Aorta (tissue), 5 donors: ENCODE data around the gene LENG9. TPM values are rescaled to one million over a fixed set of nuclear protein-coding genes. Genes with fewer than 3 reads are reported as not detected.

Experiments used
- ATAC-seq: fragments of 200-7000 bp; cut with Tn5 transposase; one replicate; pipeline ENCODE4 v1.9.1; 2022; ENCODE audit warnings: moderate library complexity; ENCODE audit not compliant: low FRiP score
- DNase-seq, 2 donors: peaks; one replicate each; pipeline ENCODE4 v3.0.0-alpha.2; 2020
- H3K27ac ChIP-seq, 2 donors: one replicate each; pipeline ENCODE4 v1.5.1; 2013; ENCODE audit warnings: low read length in 2 of 2, mild to moderate bottlenecking in 2 of 2, moderate library complexity in 2 of 2, control low read depth in 1 of 2, inconsistent platforms in 1 of 2, low read depth in 1 of 2
- H3K27me3 ChIP-seq, 2 donors: one replicate each; pipeline ENCODE4 v1.6.1; 2013; ENCODE audit warnings: control low read depth in 1 of 2, low read length in 1 of 2, mild to moderate bottlenecking in 1 of 2, moderate library complexity in 1 of 2; ENCODE audit not compliant: insufficient read depth in 2 of 2, control insufficient read depth in 1 of 2
- H3K36me3 ChIP-seq, 2 donors: one replicate each; pipeline ENCODE4 v1.6.1; 2013; ENCODE audit warnings: control low read depth in 1 of 2, low read length in 1 of 2, mild to moderate bottlenecking in 1 of 2; ENCODE audit not compliant: insufficient read depth in 2 of 2, control insufficient read depth in 1 of 2
- H3K4me1 ChIP-seq, 2 donors: one replicate each; pipeline ENCODE4 v1.6.1; 2013; ENCODE audit warnings: low read length in 2 of 2, control low read depth in 1 of 2, mild to moderate bottlenecking in 1 of 2, moderate library complexity in 1 of 2; ENCODE audit not compliant: insufficient read depth in 2 of 2, control insufficient read depth in 1 of 2
- H3K4me3 ChIP-seq, 2 donors: one replicate each; pipeline ENCODE4 v1.5.1; 2013; ENCODE audit warnings: low read length in 2 of 2, control low read depth in 1 of 2, mild to moderate bottlenecking in 1 of 2
- H3K9me3 ChIP-seq: one replicate; pipeline ENCODE4 v1.6.1; 2013; ENCODE audit warnings: mild to moderate bottlenecking, low read length; ENCODE audit not compliant: control insufficient read depth
- WGBS, 2 donors: extraction: QIAGEN DNeasy Blood & Tissue Kit; methylation state at CpG; one replicate each; pipeline ENCODE4 v1.1.7; 2013; 5-methylcytosine and 5-hydroxymethylcytosine counted together
- intact Hi-C, 2 donors: fragments of 100-400 bp; cut with DNase I; formaldehyde crosslinking; loops; one replicate each; pipeline versions ENCODE4 v1.14.2 to v1.15.0; 2022
- polyA plus RNA-seq, 2 donors: library from polyadenylated mRNA; stranded (reverse); fragments of 200-250 nt; gene quantifications; one replicate each; pipeline ENCODE4 v1.2.3, GENCODE V29; 2013
- total RNA-seq, 2 donors: library from RNA; stranded (reverse); fragmentation: NEBNext Ultra II Directional; extraction: Animal tissue kit (Norgen Biotek cat#: 25700); gene quantifications; one replicate each; pipeline ENCODE4 v1.2.1, GENCODE V29; 2021
- donor health status: healthy with polysubstance abuse.
- donor health status: Bipolar disorder and iron deficiency.
- donor health status: DM: no; HTN: no; CAD: no.
- donor health status: DM: no; HTN: no; CAD: no.
- donor health status: DM: yes; HTN: yes; CAD: no.

Gene LENG9
- total and polyA plus RNA-seq, 4 donors: 2.1 to 7.4 (median 6.0) TPM

DNA sequence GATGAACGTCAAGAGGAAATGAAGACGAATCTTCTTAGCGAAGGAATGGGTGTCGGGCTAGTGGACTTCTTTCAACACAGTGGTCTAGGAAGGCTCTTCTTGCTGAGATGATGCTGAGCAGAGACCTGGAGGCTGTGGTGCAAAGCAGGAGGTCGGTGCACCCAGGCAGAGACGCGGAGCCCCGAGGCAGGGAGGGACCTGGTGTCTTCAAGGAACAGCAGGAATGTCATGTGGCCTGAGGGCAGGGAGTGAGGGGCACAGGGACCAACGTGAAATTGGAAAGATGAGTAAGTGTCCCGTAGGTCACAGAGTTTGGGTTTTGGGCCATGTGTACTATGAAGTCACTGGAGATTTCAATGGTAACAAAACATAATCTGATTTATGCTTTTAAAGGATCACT is 20.9 kb upstream of the LENG9 start:
- intact Hi-C loops: loop anchor here in 1 of 2 donors (5.0 kb wide), 1 partner anchor 188 kb away; no protein-coding TSS in a partner anchor
- Histone ChIP-seq H3K27ac (no peak overlapping the region), H3K4me3 (no peak overlapping the region), H3K36me3 (no peaks in the 10 kb centered on the region), H3K9me3 (no peaks in the 10 kb centered on the region), H3K4me1 (no peaks in the 10 kb centered on the region), H3K27me3 (peaks cover 0 to 3% of the 10 kb centered on the region in 2 donors)
- DNase-seq: peak in 1 of 2 donors; percentile 53
- ATAC-seq: no peak
- WGBS, 2 donors: 71 to 75% methylated on average over 10 of the region's 10 CpGs

DNA sequence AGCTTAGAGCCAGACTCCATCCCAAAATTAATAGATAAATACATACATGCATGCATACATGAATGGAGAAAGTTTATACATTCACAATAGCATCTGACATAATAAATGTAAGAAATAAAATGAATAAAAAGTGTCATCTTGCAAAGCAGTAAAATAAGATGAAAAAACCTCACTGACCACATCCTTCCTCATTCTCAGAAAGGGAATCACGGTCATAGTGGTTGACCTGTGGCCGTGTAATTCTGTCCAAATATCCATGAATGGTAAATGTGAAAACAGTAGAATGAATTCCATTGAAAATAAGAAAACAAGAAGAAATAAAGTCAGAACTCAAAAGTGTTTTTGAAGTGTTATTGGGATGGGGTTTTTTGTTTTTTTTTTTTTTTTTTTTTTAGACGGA is 19.3 kb upstream of the LENG9 start:
- H3K4me1 ChIP-seq: no peaks in the 10 kb centered on the region
- DNase-seq: no peak
- H3K27ac ChIP-seq: no peak overlapping the region
- no peak overlapping the region for H3K4me3 ChIP-seq
- intact Hi-C loops: loop anchor here in 1 of 2 donors (5.0 kb wide), 1 partner anchor 189 kb away; no protein-coding TSS in a partner anchor
- WGBS, 2 donors: 63 to 74% methylated on average over 3 of the region's 3 CpGs
- peaks cover 0 to 3% of the 10 kb centered on the region in 2 donors for H3K27me3 ChIP-seq
- no peaks in the 10 kb centered on the region for H3K9me3 ChIP-seq
- no peak for ATAC-seq
- H3K36me3 ChIP-seq: no peaks in the 10 kb centered on the region

DNA sequence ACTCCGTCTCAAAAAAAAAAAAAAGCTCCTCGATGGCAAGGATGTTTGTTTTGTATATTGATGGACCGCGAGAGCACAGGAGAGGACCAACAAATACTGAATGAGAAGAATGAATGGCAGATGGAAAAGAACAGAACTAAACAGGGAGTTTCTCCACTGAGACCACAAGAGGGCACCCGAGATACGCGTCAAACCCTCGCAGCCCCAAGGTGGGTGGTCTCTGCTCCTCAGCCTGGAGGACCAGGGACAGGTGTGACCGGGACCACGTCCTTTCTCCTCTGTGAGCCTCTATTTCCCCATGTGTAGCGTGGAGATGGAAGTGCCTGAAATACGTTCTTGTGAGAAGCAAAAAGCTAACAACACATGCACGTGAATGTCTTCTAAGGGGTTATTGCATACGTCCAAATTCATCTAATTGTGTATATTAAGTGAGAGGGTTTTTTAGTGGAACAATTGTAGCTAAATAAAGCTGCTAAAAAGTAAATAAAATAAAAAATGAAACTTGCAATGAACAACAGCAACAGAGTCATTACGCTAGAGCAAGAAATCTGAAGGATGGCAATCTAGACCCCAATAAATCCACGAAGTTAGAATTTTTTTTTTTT is 17.9 kb upstream of the LENG9 start:
- Histone ChIP-seq H3K4me1 (no peaks in the 10 kb centered on the region), H3K4me3 (no peak overlapping the region), H3K27ac (no peak overlapping the region), H3K9me3 (no peaks in the 10 kb centered on the region), H3K36me3 (no peaks in the 10 kb centered on the region), H3K27me3 (peaks cover 0 to 3% of the 10 kb centered on the region in 2 donors)
- intact Hi-C loops: loop anchor here in 1 of 2 donors (5.0 kb wide), 1 partner anchor 191 kb away; no protein-coding TSS in a partner anchor
- ATAC-seq: no peak
- WGBS, 2 donors: 11 to 12% methylated on average over 16 of the region's 16 CpGs
- peak in 1 of 2 donors; percentile 69 for DNase-seq

DNA sequence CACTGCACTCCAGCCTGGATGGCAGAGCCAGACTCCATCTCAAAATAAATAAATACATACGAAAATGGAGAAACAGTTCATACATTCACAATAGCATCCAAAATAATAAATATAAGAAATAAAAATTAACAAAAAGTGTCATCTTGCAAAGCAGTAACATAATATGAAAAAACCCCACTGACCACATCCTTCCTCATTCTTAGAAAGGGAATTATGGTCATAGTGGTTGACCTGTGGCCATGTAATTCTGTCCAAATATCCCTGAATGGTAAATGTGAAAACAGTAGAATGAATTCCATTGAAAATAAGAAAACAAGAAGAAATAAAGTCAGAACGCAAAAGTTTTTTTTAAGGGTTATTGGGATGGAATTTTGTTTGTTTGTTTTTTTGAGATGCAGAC is 16.5 kb upstream of the LENG9 start:
- H3K27ac ChIP-seq: no peak overlapping the region
- H3K36me3 ChIP-seq: no peaks in the 10 kb centered on the region
- no peaks in the 10 kb centered on the region for H3K4me1 ChIP-seq
- H3K27me3 ChIP-seq: peaks cover 0 to 3% of the 10 kb centered on the region in 2 donors
- no peaks in the 10 kb centered on the region for H3K9me3 ChIP-seq
- no peak for ATAC-seq
- intact Hi-C loops: loop anchor here in 1 of 2 donors (5.0 kb wide), 1 partner anchor 192 kb away; no protein-coding TSS in a partner anchor
- DNase-seq: no peak
- no peak overlapping the region for H3K4me3 ChIP-seq
- 71 to 73% methylated on average over 2 of the region's 2 CpGs for WGBS, 2 donors

DNA sequence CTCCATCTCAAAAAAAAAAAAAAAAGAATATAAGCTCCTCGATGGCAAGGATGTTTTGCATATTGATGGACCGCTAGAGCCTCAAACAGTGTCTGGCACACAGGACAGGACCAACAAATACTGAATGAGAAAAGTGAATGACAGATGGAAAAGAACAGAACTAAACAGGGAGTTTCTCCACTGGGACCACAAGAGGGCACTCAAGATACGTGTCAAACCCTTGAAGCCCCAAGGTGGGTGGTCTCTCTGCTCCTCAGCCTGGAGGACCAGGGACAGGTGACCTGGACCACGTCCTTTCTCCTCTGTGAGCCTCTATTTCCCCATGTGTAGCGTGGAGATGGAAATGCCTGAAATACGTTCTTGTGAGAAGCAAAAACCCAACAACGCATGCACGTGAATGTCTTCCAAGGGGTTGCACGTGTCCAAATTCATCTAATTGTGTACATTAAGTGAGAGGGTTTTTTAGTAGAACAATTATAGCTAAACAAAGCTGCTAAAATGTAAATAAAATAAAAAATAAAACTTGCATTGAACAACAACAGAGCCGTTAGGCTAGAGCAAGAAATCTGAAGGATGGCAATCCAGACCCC is 15.2 kb upstream of the LENG9 start:
- DNase-seq (peak in 1 of 2 donors; percentile 41), ATAC-seq (no peak)
- WGBS, 2 donors: 14 to 15% methylated on average over 10 of the region's 10 CpGs
- Histone ChIP-seq H3K9me3 (no peaks in the 10 kb centered on the region), H3K27ac (no peak overlapping the region), H3K36me3 (no peaks in the 10 kb centered on the region), H3K27me3 (no peaks in the 10 kb centered on the region), H3K4me1 (no peaks in the 10 kb centered on the region), H3K4me3 (no peak overlapping the region)
- intact Hi-C loops: loop anchor here in 1 of 2 donors (5.0 kb wide), 1 partner anchor 41 kb away; no protein-coding TSS in a partner anchor

DNA sequence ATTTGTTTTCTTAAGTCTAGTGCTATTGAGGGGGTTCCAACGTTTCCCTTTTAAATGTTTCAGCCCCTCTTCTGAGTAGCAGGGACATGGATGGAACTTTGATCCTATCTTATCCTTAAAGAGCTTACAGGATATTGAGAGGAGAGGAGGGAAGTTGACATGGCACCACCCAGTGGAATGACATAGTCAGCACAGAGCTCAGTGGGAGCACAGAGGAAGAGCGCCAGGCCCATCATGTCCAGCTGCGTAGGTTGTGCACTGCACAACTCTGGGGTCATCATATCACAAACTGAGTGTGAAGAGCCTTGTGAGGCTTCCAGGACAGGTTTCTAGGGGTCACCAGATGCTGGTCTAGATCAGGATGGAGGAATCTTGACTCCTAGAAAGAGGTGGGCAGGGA is 14.1 kb upstream of the LENG9 start:
- WGBS, 2 donors: 59 to 65% methylated on average over 3 of the region's 3 CpGs
- no peak for DNase-seq
- Histone ChIP-seq H3K27me3 (no peaks in the 10 kb centered on the region), H3K9me3 (no peaks in the 10 kb centered on the region), H3K27ac (no peak overlapping the region), H3K4me3 (no peak overlapping the region), H3K4me1 (no peaks in the 10 kb centered on the region), H3K36me3 (no peaks in the 10 kb centered on the region)
- no peak for ATAC-seq
- intact Hi-C loops: loop anchor here in 1 of 2 donors (5.0 kb wide), 1 partner anchor 40 kb away; no protein-coding TSS in a partner anchor

DNA sequence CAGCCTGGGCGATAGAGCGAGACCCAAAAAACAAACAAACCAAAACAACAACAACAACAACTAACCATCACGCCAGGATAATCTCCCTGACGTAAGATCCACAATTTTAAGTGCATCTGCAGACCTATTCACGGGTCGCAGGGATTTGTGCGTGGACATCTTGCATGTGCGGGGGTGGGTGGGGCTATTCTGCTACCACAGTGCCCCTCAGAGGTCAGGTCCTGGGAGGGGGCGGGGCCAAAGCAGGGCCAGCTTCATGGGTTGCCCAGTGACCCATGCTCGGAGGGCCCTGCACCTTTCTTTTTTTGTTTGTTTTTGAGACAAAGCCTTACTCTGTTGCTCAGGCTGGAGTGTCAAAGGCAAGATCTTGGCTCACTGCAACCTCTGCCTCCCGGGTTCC is 12.1 kb upstream of the LENG9 start:
- DNase-seq (no peak), ATAC-seq (no peak)
- no peak overlapping the region for H3K27ac ChIP-seq
- 86 to 87% methylated on average over 11 of the region's 11 CpGs for WGBS, 2 donors
- intact Hi-C loops: loop anchor here in 1 of 2 donors (5.0 kb wide), 1 partner anchor 38 kb away; no protein-coding TSS in a partner anchor
- no peaks in the 10 kb centered on the region for H3K27me3 ChIP-seq
- no peaks in the 10 kb centered on the region for H3K9me3 ChIP-seq
- no peak overlapping the region for H3K4me3 ChIP-seq
- no peaks in the 10 kb centered on the region for H3K36me3 ChIP-seq
- H3K4me1 ChIP-seq: no peaks in the 10 kb centered on the region

DNA sequence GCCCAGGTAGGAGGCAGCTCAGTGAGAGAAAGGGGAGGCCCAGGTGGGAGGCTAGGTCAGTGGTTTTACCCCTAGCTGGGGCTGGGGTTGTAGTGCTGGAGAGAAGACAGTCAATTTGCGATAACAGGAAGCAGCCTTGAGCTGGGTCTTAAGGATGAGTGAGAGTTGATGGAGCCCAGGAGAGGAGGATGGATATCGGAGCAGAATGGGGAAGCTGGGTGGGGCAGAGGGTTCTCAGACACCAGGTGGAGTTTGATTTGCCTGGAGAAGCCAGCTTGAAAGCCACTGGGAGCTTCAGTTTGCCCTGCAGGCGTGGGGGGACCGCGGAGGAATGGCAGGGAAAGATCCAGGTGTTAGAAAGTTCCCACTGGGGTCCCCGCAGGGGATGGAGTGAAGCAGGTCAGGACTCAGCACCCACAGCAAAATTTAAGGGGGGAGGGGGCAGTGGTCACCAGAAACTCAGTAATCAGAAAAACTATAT is 10.4 kb upstream of the LENG9 start:
- ATAC-seq: no peak
- Histone ChIP-seq H3K4me3 (no peak overlapping the region), H3K27me3 (no peaks in the 10 kb centered on the region), H3K4me1 (no peaks in the 10 kb centered on the region), H3K36me3 (no peaks in the 10 kb centered on the region), H3K27ac (peak overlapping the region in 1 of 2 donors; percentile 7), H3K9me3 (no peaks in the 10 kb centered on the region)
- DNase-seq: no peak
- WGBS, 2 donors: 82 to 85% methylated on average over 6 of the region's 6 CpGs
- intact Hi-C loops: no loop called here
